HEK293 (cell line): ENCODE data around the gene FEV.
A peak's percentile ranks its signal among the peaks of the same experiment; 100 is the strongest.

Experiments
- CTCF ChIA-PET: fragments of 350-600 bp; formaldehyde crosslinking; extraction: SDS; loops from one replicate; lab custom pipeline; 2021; ENCODE audit warnings: antibody characterized with exemption; lab: Yijun Ruan, JAX
- POLR2A ChIA-PET: fragments of 300-600 bp; formaldehyde crosslinking; extraction: SDS; loops from one replicate; lab custom pipeline; 2020; ENCODE audit warnings: antibody characterized with exemption, inconsistent platforms; lab: Yijun Ruan, JAX
- H3K27ac ChIP-seq: fragments of 200-500 bp; sonication (Bioruptor generic); 2 replicates; pipeline ENCODE4 v1.5.1; 2014; ENCODE audit warnings: low read depth, low read length, control low read depth, inconsistent platforms; ENCODE audit errors: extremely low read depth
- H3K36me3 ChIP-seq, 2 experiments: fragments of 200-500 bp in 1 of 2; sonication (Bioruptor generic) in 1 of 2; 1 replicate in 1 of 2; 2 replicates in 1 of 2; pipeline ENCODE4 v1.5.1; 2014 to 2017; ENCODE audit warnings: inconsistent platforms in 2 of 2, low read length in 2 of 2; ENCODE audit not compliant: control insufficient read depth in 2 of 2, insufficient read depth in 1 of 2
- H3K4me1 ChIP-seq: fragments of 200-500 bp; sonication (Bioruptor generic); 2 replicates; pipeline ENCODE4 v1.5.1; 2014; ENCODE audit warnings: mild to moderate bottlenecking, low read length, inconsistent platforms; ENCODE audit not compliant: control insufficient read depth, insufficient read depth
- H3K4me3 ChIP-seq: 2 replicates; pipeline ENCODE4 v1.5.1; 2011; ENCODE audit warnings: low read depth, mild to moderate bottlenecking, control low read depth, low read length, moderate library complexity
- H3K9me3 ChIP-seq: fragments of 200-500 bp; sonication (Bioruptor generic); 2 replicates; pipeline ENCODE4 v1.5.1; 2014; ENCODE audit warnings: low read depth, low read length, inconsistent platforms; ENCODE audit not compliant: control insufficient read depth, insufficient read depth
- EGR2 ChIP-seq: fragments of 450-650 bp; formaldehyde crosslinking; IDR thresholded peaks from 2 replicates; pipeline ENCODE4 v1.5.1; 2016; ENCODE audit warnings: low read depth, missing biosample characterization, missing genetic modification characterization
- GLIS1 ChIP-seq: fragments of 450-650 bp; formaldehyde crosslinking; IDR thresholded peaks from 2 replicates; pipeline ENCODE4 v1.5.1; 2016; ENCODE audit warnings: missing biosample characterization, missing genetic modification characterization
- GLIS2 ChIP-seq: fragments of 450-650 bp; formaldehyde crosslinking; IDR thresholded peaks from 2 replicates; pipeline ENCODE4 v1.5.1; 2016; ENCODE audit warnings: missing biosample characterization, missing genetic modification characterization
- HIC1 ChIP-seq: fragments of 450-650 bp; formaldehyde crosslinking; IDR thresholded peaks from 2 replicates; pipeline ENCODE4 v1.5.1; 2016; ENCODE audit warnings: missing biosample characterization, missing genetic modification characterization
- HOXC10 ChIP-seq: sonication (generic); formaldehyde crosslinking; IDR thresholded peaks from 2 replicates; pipeline ENCODE4 v1.8.1; 2023; ENCODE audit warnings: mild to moderate bottlenecking, missing genetic modification reagents
- IKZF3 ChIP-seq: fragments of 450-650 bp; IDR thresholded peaks from 2 replicates; pipeline ENCODE4 v1.5.0; 2018; ENCODE audit warnings: missing biosample characterization, mild to moderate bottlenecking, missing genetic modification characterization, moderate library complexity
- PATZ1 ChIP-seq: fragments of 450-650 bp; formaldehyde crosslinking; IDR thresholded peaks from 2 replicates; pipeline ENCODE4 v1.5.1; 2016; ENCODE audit warnings: missing biosample characterization, missing genetic modification characterization
- PRDM1 ChIP-seq: fragments of 450-650 bp; formaldehyde crosslinking; IDR thresholded peaks from 2 replicates; pipeline ENCODE4; 2016; ENCODE audit warnings: missing biosample characterization, missing genetic modification characterization
- YY1 ChIP-seq: fragments of 450-650 bp; formaldehyde crosslinking; IDR thresholded peaks from 2 replicates; pipeline ENCODE4 v1.5.1; 2018; ENCODE audit warnings: missing biosample characterization, missing genetic modification characterization
- ZBTB17 ChIP-seq: fragments of 450-650 bp; formaldehyde crosslinking; IDR thresholded peaks from 2 replicates; pipeline ENCODE4 v1.5.1; 2016; ENCODE audit warnings: missing biosample characterization, missing genetic modification characterization
- ZBTB26 ChIP-seq: fragments of 450-650 bp; formaldehyde crosslinking; optimal IDR thresholded peaks from 2 replicates; pipeline ENCODE3; 2016; ENCODE audit warnings: missing biosample characterization, mild to moderate bottlenecking, missing genetic modification characterization
- ZFHX2 ChIP-seq: fragments of 450-650 bp; formaldehyde crosslinking; conservative IDR thresholded peaks from 2 replicates; pipeline ENCODE4 v1.5.1; 2016; ENCODE audit warnings: missing biosample characterization, missing genetic modification characterization
- ZNF10 ChIP-seq: fragments of 450-650 bp; formaldehyde crosslinking; IDR thresholded peaks from 2 replicates; pipeline ENCODE4 v1.5.1; 2017; ENCODE audit warnings: missing biosample characterization, missing genetic modification characterization
- ZNF148 ChIP-seq: fragments of 450-650 bp; formaldehyde crosslinking; IDR thresholded peaks from 2 replicates; pipeline ENCODE4 v1.5.0; 2017; ENCODE audit warnings: missing biosample characterization, missing genetic modification characterization, borderline replicate concordance
- ZNF157 ChIP-seq: fragments of 450-650 bp; formaldehyde crosslinking; IDR thresholded peaks from 2 replicates; pipeline ENCODE4 v1.5.1; 2016; ENCODE audit warnings: missing biosample characterization, missing genetic modification characterization
- ZNF223 ChIP-seq: fragments of 450-650 bp; formaldehyde crosslinking; IDR thresholded peaks from 2 replicates; pipeline ENCODE4 v1.5.1; 2016; ENCODE audit warnings: missing biosample characterization, missing genetic modification characterization
- ZNF335 ChIP-seq: fragments of 450-650 bp; formaldehyde crosslinking; conservative IDR thresholded peaks from 2 replicates; pipeline ENCODE4 v1.5.1; 2016; ENCODE audit warnings: missing biosample characterization, missing genetic modification characterization
- ZNF341 ChIP-seq: fragments of 450-650 bp; formaldehyde crosslinking; IDR thresholded peaks from 2 replicates; pipeline ENCODE4; 2016; ENCODE audit warnings: low read depth, missing biosample characterization, missing genetic modification characterization
- ZNF366 ChIP-seq: fragments of 450-650 bp; formaldehyde crosslinking; conservative IDR thresholded peaks from 2 replicates; pipeline ENCODE4 v1.5.1; 2016; ENCODE audit warnings: missing biosample characterization, missing genetic modification characterization
- ZNF398 ChIP-seq: fragments of 450-650 bp; formaldehyde crosslinking; IDR thresholded peaks from 2 replicates; pipeline ENCODE4 v1.5.1; 2017; ENCODE audit warnings: missing biosample characterization, missing genetic modification characterization
- ZNF654 ChIP-seq: fragments of 450-650 bp; formaldehyde crosslinking; IDR thresholded peaks from 2 replicates; pipeline ENCODE4 v1.5.1; 2016; ENCODE audit warnings: low read depth, missing biosample characterization, missing genetic modification characterization
- ZNF692 ChIP-seq: fragments of 450-650 bp; formaldehyde crosslinking; IDR thresholded peaks from 2 replicates; pipeline ENCODE4 v1.5.1; 2016; ENCODE audit warnings: missing biosample characterization, missing genetic modification characterization

FEV gene

GRCh38 chr2:218985325-218986091, 524 bp upstream of the FEV start:
- Histone ChIP-seq H3K27ac (no peak overlapping the region), H3K4me3 (no peak overlapping the region), H3K4me1 (no peaks in the 10 kb centered on the region; the same call in 1 of the 2 replicates), H3K9me3 (no peaks in the 10 kb centered on the region), H3K36me3 (no peaks in the 10 kb centered on the region)
- TF ChIP-seq ZBTB26 (tag by site-specific recombination) (peak; percentile 33), PRDM1 (tag by site-specific recombination) (no peak), ZBTB17 (0 out of 2 replicates have a peak, but pooled peaks have one; percentile 14), HIC1 (tag by site-specific recombination) (no peak), ZNF341 (tag by site-specific recombination) (peak; percentile 72), ZNF157 (no peak), ZNF366 (tag by site-specific recombination) (peak; percentile 67), YY1 (tag by site-specific recombination) (no peak), ZNF10 (tag by site-specific recombination) (no peak), HOXC10 (CRISPR knock-in tag) (no peak), ZNF335 (peak; percentile 59), GLIS2 (tag by site-specific recombination) (peak; percentile 70; the same call in 1 of the 2 replicates), ZNF223 (tag by site-specific recombination) (peak; percentile 84), ZNF148 (no peak), PATZ1 (tag by site-specific recombination) (peak; percentile 26; the same call in 1 of the 2 replicates), EGR2 (tag by site-specific recombination) (0 out of 2 replicates have a peak, but pooled peaks have one; percentile 10), ZNF398 (tag by site-specific recombination) (peak; percentile 82), IKZF3 (tag by site-specific recombination) (no peak), ZNF692 (tag by site-specific recombination) (peak; percentile 80), ZFHX2 (peak; percentile 41), GLIS1 (tag by site-specific recombination) (peak; percentile 28), ZNF654 (no peak)
- CTCF ChIA-PET: interaction anchor here (0.6 kb wide), 1 partner anchor 20 kb away, joined by 3 read pairs; no protein-coding TSS in a partner anchor
- POLR2A ChIA-PET: no interaction called here
